ENCODE results near the gene GMEB1. TPM values are rescaled to one million over a fixed set of nuclear protein-coding genes. Genes with fewer than 3 reads are reported as not detected.

The GMEB1 gene
- total and polyA plus RNA-seq, 3 donors from 2014 or later, result 12.6 to 17.2 (median 16.6) TPM

DNA sequence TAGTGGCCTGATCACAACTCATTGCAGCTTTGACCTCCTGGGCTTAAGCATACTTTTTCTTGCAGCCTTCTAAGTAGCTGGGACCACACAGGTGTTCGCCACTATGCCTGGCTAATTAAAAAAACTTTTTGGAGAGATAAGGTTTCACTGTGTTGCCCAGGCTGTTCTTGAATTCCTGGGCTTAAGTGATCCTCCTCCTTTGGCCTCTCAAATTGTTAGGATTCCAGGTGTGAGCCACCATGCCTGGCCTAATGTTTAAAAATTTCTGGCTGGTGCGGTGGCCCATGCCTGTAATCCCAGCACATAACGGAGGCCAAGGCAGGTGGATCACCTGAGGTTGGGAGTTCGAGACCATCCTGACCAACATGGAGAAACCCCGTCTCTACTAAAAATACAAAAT is 92.6 kb downstream of the GMEB1 start:
- DNase-seq, result no peak
- Histone ChIP-seq H3K4me1 (peaks cover 34% of the 10 kb centered on the region), H3K27me3 (no peaks in the 10 kb centered on the region), H3K27ac (no peak overlapping the region), H3K4me3 (no peak overlapping the region), H3K9me3 (no peaks in the 10 kb centered on the region), H3K36me3 (ENCODE audit: low read depth, missing control alignments) (no peaks in the 10 kb centered on the region)
- TF ChIP-seq, protein P1, sequence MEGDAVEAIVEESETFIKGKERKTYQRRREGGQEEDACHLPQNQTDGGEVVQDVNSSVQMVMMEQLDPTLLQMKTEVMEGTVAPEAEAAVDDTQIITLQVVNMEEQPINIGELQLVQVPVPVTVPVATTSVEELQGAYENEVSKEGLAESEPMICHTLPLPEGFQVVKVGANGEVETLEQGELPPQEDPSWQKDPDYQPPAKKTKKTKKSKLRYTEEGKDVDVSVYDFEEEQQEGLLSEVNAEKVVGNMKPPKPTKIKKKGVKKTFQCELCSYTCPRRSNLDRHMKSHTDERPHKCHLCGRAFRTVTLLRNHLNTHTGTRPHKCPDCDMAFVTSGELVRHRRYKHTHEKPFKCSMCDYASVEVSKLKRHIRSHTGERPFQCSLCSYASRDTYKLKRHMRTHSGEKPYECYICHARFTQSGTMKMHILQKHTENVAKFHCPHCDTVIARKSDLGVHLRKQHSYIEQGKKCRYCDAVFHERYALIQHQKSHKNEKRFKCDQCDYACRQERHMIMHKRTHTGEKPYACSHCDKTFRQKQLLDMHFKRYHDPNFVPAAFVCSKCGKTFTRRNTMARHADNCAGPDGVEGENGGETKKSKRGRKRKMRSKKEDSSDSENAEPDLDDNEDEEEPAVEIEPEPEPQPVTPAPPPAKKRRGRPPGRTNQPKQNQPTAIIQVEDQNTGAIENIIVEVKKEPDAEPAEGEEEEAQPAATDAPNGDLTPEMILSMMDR (IDR thresholded peaks at IDR 0.05), result no peak
- no peak for TF ChIP-seq POLR2A (IDR thresholded peaks at IDR 0.05)
- intact Hi-C loops (cut with DNase I; ENCODE audit: low total_unique reads), result no loop called here
- WGBS, 2 donors, result 90 to 97% methylated on average over 5 of the region's 5 CpGs

DNA sequence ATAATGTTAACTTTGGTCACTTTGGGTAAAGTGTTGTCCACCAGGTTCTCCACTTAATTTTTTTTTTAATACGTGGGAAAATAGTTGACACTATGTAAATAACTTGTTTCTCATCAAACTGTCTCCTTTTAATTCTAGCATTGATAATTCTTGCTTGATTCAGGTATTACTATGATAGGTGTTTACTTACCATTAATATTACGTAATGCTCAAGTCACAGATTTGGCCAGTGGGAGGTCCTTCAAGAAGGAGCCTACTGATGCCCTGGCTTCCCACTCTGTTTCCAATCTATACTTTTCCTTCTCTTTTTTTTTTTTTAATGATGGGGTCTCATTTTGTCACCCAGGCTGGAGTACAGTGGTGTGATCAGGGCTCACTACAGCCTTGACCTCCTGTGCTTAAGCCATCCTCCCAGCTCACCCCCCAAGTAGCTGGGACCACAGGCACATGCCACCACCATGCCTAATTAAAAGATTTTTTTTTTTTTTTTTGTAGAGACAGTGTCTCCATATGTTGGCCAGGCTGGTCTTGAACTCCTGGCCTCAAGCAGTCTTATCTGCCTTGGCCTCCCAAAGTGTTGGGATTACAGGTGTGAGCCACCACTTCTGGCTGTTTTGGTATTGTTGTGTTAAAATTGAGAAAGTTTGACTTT is 98.1 kb downstream of the GMEB1 start:
- Histone ChIP-seq H3K4me1 (peaks cover 56% of the 10 kb centered on the region), H3K27ac (peak overlapping the region in 1 of 2 donors; percentile 6), H3K36me3 (ENCODE audit: low read depth, missing control alignments) (no peaks in the 10 kb centered on the region), H3K27me3 (no peaks in the 10 kb centered on the region), H3K9me3 (no peaks in the 10 kb centered on the region), H3K4me3 (no peak overlapping the region)
- 83 to 86% methylated on average over 2 of the region's 2 CpGs for WGBS, 2 donors
- intact Hi-C loops (cut with DNase I; ENCODE audit: low total_unique reads), result no loop called here
- DNase-seq, result no peak
- TF ChIP-seq, protein P1 (IDR thresholded peaks at IDR 0.05), result no peak
- TF ChIP-seq POLR2A (IDR thresholded peaks at IDR 0.05), result no peak

Small RNAs within 50 kb of the gene (small RNA-seq; reads per million reads assigned to genes)
- gene RF00422 (0 reads per million in 2 donors), gene RNU11 (0 reads per million in 2 donors)

Other genes starting within 250 kb of the GMEB1 start
- gene RCC1, start 162.7 kb upstream of the GMEB1 start, total RNA-seq, result 10 to 100 TPM; 25.9 to 43.2 TPM
- gene RCC1, start 162.7 kb upstream of the GMEB1 start, polyA plus RNA-seq (ENCODE audit: insufficient read depth, low read depth, low replicate concordance), result 96.9 TPM
- gene TRNAU1AP, start 115.7 kb upstream of the GMEB1 start, total RNA-seq, result 10 to 100 TPM; 15.5 to 22.5 TPM
- 19.8 TPM for gene TRNAU1AP, start 115.7 kb upstream of the GMEB1 start, polyA plus RNA-seq (ENCODE audit: insufficient read depth, low read depth, low replicate concordance)
- gene RAB42, start 76.5 kb upstream of the GMEB1 start, total RNA-seq, result 1 to 10 TPM; 1.8 to 5.4 TPM
- 4.6 TPM for gene RAB42, start 76.5 kb upstream of the GMEB1 start, polyA plus RNA-seq (ENCODE audit: insufficient read depth, low read depth, low replicate concordance)
- 10 to 100 TPM; 25.7 to 37.3 TPM for gene TAF12, start 25.7 kb upstream of the GMEB1 start, total RNA-seq
- gene TAF12, start 25.7 kb upstream of the GMEB1 start, polyA plus RNA-seq (ENCODE audit: insufficient read depth, low read depth, low replicate concordance), result 41.1 TPM
- gene RNU11, start 20.2 kb upstream of the GMEB1 start, total RNA-seq, result not detected
- not detected for gene RNU11, start 20.2 kb upstream of the GMEB1 start, polyA plus RNA-seq (ENCODE audit: insufficient read depth, low read depth, low replicate concordance)
- gene YTHDF2, start 68.2 kb downstream of the GMEB1 start, total RNA-seq, result 10 to 100 TPM; 69.6 to 89.4 TPM
- 63.3 TPM for gene YTHDF2, start 68.2 kb downstream of the GMEB1 start, polyA plus RNA-seq (ENCODE audit: insufficient read depth, low read depth, low replicate concordance)
- under 1 TPM; 0.63 to 0.74 TPM for gene OPRD1, start 143.4 kb downstream of the GMEB1 start, total RNA-seq
- 0.18 TPM for gene OPRD1, start 143.4 kb downstream of the GMEB1 start, polyA plus RNA-seq (ENCODE audit: insufficient read depth, low read depth, low replicate concordance)
- gene EPB41, start 245.8 kb downstream of the GMEB1 start, total RNA-seq, result 10 to 100 TPM; 46.6 to 66.5 TPM
- 23.5 TPM for gene EPB41, start 245.8 kb downstream of the GMEB1 start, polyA plus RNA-seq (ENCODE audit: insufficient read depth, low read depth, low replicate concordance)